ENCODE measurements around the gene AHCYL1.

The AHCYL1 gene

DNA sequence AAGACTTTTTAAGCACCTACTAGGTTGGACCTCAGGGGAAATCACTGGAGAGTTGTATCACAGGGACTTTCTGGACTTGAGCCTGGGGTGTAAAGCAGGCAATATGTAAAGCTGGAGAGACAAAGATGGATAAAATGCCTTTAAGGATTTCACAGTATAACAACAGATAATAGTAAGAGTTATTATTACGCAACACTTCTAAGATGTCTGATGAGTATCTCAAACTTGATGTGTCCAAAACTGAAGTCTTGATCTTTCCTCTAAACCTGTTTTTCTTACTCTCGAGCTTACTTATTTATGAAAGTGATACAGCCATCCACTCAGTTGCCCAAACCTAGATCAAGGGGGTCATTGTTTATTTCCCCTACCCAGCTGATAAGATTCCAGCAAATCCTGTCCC, 47.8 kb downstream of the AHCYL1 start:
- Histone ChIP-seq H3K9me3 (ENCODE audit: insufficient read depth, low read length) (no peaks in the 10 kb centered on the region), H3K27ac (ENCODE audit: low read depth, low read length) (no peak overlapping the region), H3K79me2 (ENCODE audit: insufficient read depth, low read length) (peaks cover 23% of the 10 kb centered on the region), H3K27me3 (ENCODE audit: low read length) (no peaks in the 10 kb centered on the region), H2AFZ (ENCODE audit: low read depth, low read length, severe bottlenecking) (no peak overlapping the region), H3K4me3 (ENCODE audit: insufficient read depth, low read length, poor library complexity, severe bottlenecking) (no peak overlapping the region), H3K9me2 (replicated peaks; ENCODE audit: insufficient read depth, low read length) (no peaks in the 10 kb centered on the region), H3K4me2 (ENCODE audit: low read depth, low read length, poor library complexity, severe bottlenecking) (no peak overlapping the region), H3K9ac (ENCODE audit: low read length) (no peak overlapping the region), H3K36me3 (ENCODE audit: low read length) (no peaks in the 10 kb centered on the region), H3F3A (ENCODE audit: insufficient read depth) (0 out of 2 replicates have a peak, but pooled peaks cover 7% of the 10 kb centered on the region), H4K20me1 (ENCODE audit: low read depth, low read length) (no peaks in the 10 kb centered on the region)
- TF ChIP-seq, protein P1, sequence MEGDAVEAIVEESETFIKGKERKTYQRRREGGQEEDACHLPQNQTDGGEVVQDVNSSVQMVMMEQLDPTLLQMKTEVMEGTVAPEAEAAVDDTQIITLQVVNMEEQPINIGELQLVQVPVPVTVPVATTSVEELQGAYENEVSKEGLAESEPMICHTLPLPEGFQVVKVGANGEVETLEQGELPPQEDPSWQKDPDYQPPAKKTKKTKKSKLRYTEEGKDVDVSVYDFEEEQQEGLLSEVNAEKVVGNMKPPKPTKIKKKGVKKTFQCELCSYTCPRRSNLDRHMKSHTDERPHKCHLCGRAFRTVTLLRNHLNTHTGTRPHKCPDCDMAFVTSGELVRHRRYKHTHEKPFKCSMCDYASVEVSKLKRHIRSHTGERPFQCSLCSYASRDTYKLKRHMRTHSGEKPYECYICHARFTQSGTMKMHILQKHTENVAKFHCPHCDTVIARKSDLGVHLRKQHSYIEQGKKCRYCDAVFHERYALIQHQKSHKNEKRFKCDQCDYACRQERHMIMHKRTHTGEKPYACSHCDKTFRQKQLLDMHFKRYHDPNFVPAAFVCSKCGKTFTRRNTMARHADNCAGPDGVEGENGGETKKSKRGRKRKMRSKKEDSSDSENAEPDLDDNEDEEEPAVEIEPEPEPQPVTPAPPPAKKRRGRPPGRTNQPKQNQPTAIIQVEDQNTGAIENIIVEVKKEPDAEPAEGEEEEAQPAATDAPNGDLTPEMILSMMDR (IDR thresholded peaks at IDR 0.05; ENCODE audit: insufficient read depth, low read length, poor library complexity, severe bottlenecking), result no peak
- no peak for TF ChIP-seq EZH2phosphoT487 (conservative IDR thresholded peaks at IDR 0.05; ENCODE audit: low read length)

DNA sequence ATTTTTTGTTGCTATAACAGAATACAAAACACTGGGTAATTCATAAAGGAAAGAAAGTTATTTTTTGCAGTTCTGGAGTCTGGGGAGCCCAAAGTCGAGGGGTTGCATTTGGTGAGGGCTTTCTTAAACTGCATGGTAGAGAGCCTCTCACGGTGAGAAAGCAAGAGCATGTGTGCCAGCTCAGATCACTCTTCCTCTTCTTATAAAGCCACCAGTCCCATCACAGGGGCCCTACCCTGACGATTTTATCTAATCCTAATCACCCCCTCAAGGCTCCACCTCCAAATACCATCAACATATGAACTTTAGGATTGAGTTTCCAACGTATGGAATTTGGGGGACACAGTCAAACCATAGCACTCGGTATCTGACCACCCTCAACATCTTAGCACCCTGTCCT, 48.9 kb downstream of the AHCYL1 start:
- Histone ChIP-seq H3K9ac (ENCODE audit: low read length) (no peak overlapping the region), H3K36me3 (ENCODE audit: low read length) (no peaks in the 10 kb centered on the region), H3F3A (ENCODE audit: insufficient read depth) (0 out of 2 replicates have a peak, but pooled peaks cover 7% of the 10 kb centered on the region), H4K20me1 (ENCODE audit: low read depth, low read length) (no peaks in the 10 kb centered on the region), H3K4me3 (ENCODE audit: insufficient read depth, low read length, poor library complexity, severe bottlenecking) (no peak overlapping the region), H2AFZ (ENCODE audit: low read depth, low read length, severe bottlenecking) (peak overlapping the region; percentile 67), H3K27me3 (ENCODE audit: low read length) (no peaks in the 10 kb centered on the region), H3K27ac (ENCODE audit: low read depth, low read length) (no peak overlapping the region), H3K9me2 (replicated peaks; ENCODE audit: insufficient read depth, low read length) (no peaks in the 10 kb centered on the region), H3K9me3 (ENCODE audit: insufficient read depth, low read length) (no peaks in the 10 kb centered on the region), H3K79me2 (ENCODE audit: insufficient read depth, low read length) (peaks cover 23% of the 10 kb centered on the region), H3K4me2 (ENCODE audit: low read depth, low read length, poor library complexity, severe bottlenecking) (peak overlapping the region; percentile 55)
- no peak for TF ChIP-seq EZH2phosphoT487 (conservative IDR thresholded peaks at IDR 0.05; ENCODE audit: low read length)
- TF ChIP-seq, protein P1 (IDR thresholded peaks at IDR 0.05; ENCODE audit: insufficient read depth, low read length, poor library complexity, severe bottlenecking), result no peak

DNA sequence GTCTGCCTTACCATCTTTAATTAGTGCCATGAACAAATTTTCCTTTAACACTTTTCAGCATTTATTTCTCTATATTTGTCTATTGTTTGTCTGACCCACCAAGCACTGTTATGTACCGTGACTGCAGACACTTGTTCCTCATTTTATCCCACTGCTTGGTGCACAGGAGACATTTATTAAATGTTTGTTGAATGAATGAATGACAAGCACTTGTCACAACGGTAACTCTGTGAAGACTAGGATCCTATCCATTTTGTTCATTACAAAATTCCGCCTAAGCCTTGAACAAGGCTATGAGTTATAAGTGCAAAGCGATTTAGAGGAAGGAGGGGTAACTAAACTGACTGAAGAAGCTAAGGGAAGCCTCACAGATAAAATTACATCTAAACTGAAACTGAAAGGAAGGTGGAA, 49.5 kb downstream of the AHCYL1 start:
- H3K4me2 ChIP-seq (ENCODE audit: low read depth, low read length, poor library complexity, severe bottlenecking), result peak overlapping the region; percentile 55
- peak overlapping the region; percentile 67 for H2AFZ ChIP-seq (ENCODE audit: low read depth, low read length, severe bottlenecking)
- no peak for TF ChIP-seq EZH2phosphoT487 (conservative IDR thresholded peaks at IDR 0.05; ENCODE audit: low read length)
- TF ChIP-seq, protein P1 (IDR thresholded peaks at IDR 0.05; ENCODE audit: insufficient read depth, low read length, poor library complexity, severe bottlenecking), result no peak
- H3K27me3 ChIP-seq (ENCODE audit: low read length), result no peaks in the 10 kb centered on the region
- peak overlapping the region; percentile 94 for H3K4me3 ChIP-seq (ENCODE audit: insufficient read depth, low read length, poor library complexity, severe bottlenecking)
- H3K27ac ChIP-seq (ENCODE audit: low read depth, low read length), result no peak overlapping the region
- H3K79me2 ChIP-seq (ENCODE audit: insufficient read depth, low read length), result peaks cover 23% of the 10 kb centered on the region
- H3K9me2 ChIP-seq (replicated peaks; ENCODE audit: insufficient read depth, low read length), result no peaks in the 10 kb centered on the region
- H3K36me3 ChIP-seq (ENCODE audit: low read length), result no peaks in the 10 kb centered on the region
- H4K20me1 ChIP-seq (ENCODE audit: low read depth, low read length), result no peaks in the 10 kb centered on the region
- H3F3A ChIP-seq (ENCODE audit: insufficient read depth), result 0 out of 2 replicates have a peak, but pooled peaks cover 7% of the 10 kb centered on the region
- H3K9me3 ChIP-seq (ENCODE audit: insufficient read depth, low read length), result no peaks in the 10 kb centered on the region
- peak overlapping the region; percentile 90; the same call in 1 of the 2 replicates for H3K9ac ChIP-seq (ENCODE audit: low read length)
